HG03045 (cell line): ENCODE data around the gene SIRPG.
"Not testable (repeated sequence)": the region's sequence is repeated elsewhere in the genome, so short reads cannot be mapped to it uniquely, and the experiment has no call there.

Experiments used
- ATAC-seq: cut with Tn5 transposase; IDR thresholded peaks from one replicate; pipeline ENCODE4 v1.9.1; 2021; ENCODE audit warnings: mild to moderate bottlenecking, moderate library complexity; ENCODE audit not compliant: unreplicated experiment

SIRPG gene

GRCh38 chr20:1637226-1637625 is 20.4 kb downstream of the SIRPG start:
- ATAC-seq: no peak

GRCh38 chr20:1636621-1637020 is 21.0 kb downstream of the SIRPG start:
- no peak for ATAC-seq

GRCh38 chr20:1635291-1635979 is 22.1 kb downstream of the SIRPG start:
- no peak for ATAC-seq

- ATAC-seq: no peak
These were observed 24.0 kb downstream of the SIRPG start for GRCh38 chr20:1633535-1633934.

GRCh38 chr20:1632178-1632577 is 25.4 kb downstream of the SIRPG start:
- ATAC-seq: no peak

GRCh38 chr20:1631309-1632151 is 26.0 kb downstream of the SIRPG start:
- no peak for ATAC-seq

- ATAC-seq: no peak
These were observed 27.4 kb downstream of the SIRPG start for GRCh38 chr20:1630186-1630585.

- ATAC-seq: no peak
These were observed 28.3 kb downstream of the SIRPG start for GRCh38 chr20:1629321-1629720.

- ATAC-seq: no peak
These were observed 29.0 kb downstream of the SIRPG start for GRCh38 chr20:1628621-1629020.

- no peak for ATAC-seq
These were observed 30.4 kb downstream of the SIRPG start for GRCh38 chr20:1627200-1627550.

- no peak for ATAC-seq
These were observed 30.9 kb downstream of the SIRPG start for GRCh38 chr20:1626528-1627199.

GRCh38 chr20:1625083-1625690 is 32.4 kb downstream of the SIRPG start:
- no peak for ATAC-seq

GRCh38 chr20:1623501-1624205 is 33.9 kb downstream of the SIRPG start:
- ATAC-seq: no peak

GRCh38 chr20:1622450-1622849 is 35.1 kb downstream of the SIRPG start:
- ATAC-seq: no peak

GRCh38 chr20:1621316-1621715 is 36.3 kb downstream of the SIRPG start:
- no peak for ATAC-seq

- no peak for ATAC-seq
These were observed 37.6 kb downstream of the SIRPG start, which contains the start of gene SIRPB1 for GRCh38 chr20:1619861-1620444. SIRPB1 (minus strand) TSS chr20:1620009; CDS start chr20:1619944, 65 bp downstream.

GRCh38 chr20:1618954-1619540 is 38.5 kb downstream of the SIRPG start:
- no peak for ATAC-seq

- no peak for ATAC-seq
These were observed 39.1 kb downstream of the SIRPG start for GRCh38 chr20:1618479-1618878.

GRCh38 chr20:1616858-1617434 is 40.6 kb downstream of the SIRPG start:
- ATAC-seq: no peak

GRCh38 chr20:1610404-1610803 is 47.2 kb downstream of the SIRPG start:
- not testable (repeated sequence) for ATAC-seq
